Measurements from ENCODE around the gene RP9.
A peak's percentile ranks its signal among the peaks of the same experiment; 100 is the strongest.

RP9 gene

DNA sequence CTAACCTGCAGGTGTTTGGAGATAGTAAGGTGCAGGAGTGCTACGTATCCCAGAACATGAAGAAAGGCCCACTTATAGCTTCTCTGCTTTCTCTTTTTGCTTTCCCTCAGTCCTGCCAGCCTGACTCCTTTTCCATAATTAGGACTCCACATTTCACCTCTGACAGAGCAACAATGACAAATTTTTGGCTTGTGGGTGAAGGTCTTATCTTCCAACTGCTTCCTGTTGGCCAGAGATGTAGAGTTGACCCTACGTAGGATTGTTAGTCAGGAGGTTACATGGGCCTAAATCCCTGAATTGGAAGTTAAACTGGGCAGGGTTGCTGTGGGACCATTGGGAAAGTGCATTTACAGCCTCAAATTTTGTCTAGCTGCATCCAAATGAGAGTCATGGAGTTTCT, 21.3 kb downstream of the RP9 start:
- no peak overlapping the region for H3K4me3 Mint-ChIP-seq
- no peaks in the 10 kb centered on the region for H3K4me1 Mint-ChIP-seq (ENCODE audit: low read depth)
- H3K9me3 Mint-ChIP-seq = no peaks in the 10 kb centered on the region
- peaks cover 6% of the 10 kb centered on the region for H3K27me3 Mint-ChIP-seq
- H3K27ac Mint-ChIP-seq = no peak overlapping the region
- H3K36me3 Mint-ChIP-seq (ENCODE audit: low read depth) = peaks cover 3% of the 10 kb centered on the region

DNA sequence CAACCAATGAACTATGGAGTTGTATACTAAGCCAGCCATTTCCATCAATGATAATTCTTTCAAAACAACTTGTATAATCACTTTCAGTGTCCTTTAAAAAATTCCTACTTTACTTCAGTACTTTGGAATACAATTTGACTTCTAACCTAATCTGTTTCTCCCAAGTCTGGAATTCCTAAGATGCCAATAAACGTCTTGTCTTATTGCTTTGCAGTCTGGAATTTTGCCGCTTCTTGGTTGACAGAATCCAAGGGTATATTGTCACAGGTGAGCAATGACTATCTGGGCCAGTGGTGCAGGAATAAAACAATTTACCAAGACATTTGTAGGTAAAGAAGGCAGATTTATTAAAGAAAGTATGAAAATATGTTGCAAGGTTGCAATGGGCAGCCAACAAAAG, 21.8 kb downstream of the RP9 start:
- no peaks in the 10 kb centered on the region for H3K4me1 Mint-ChIP-seq (ENCODE audit: low read depth)
- peaks cover 6% of the 10 kb centered on the region for H3K27me3 Mint-ChIP-seq
- no peak overlapping the region for H3K27ac Mint-ChIP-seq
- H3K9me3 Mint-ChIP-seq = no peaks in the 10 kb centered on the region
- H3K36me3 Mint-ChIP-seq (ENCODE audit: low read depth) = no peaks in the 10 kb centered on the region
- no peak overlapping the region for H3K4me3 Mint-ChIP-seq

DNA sequence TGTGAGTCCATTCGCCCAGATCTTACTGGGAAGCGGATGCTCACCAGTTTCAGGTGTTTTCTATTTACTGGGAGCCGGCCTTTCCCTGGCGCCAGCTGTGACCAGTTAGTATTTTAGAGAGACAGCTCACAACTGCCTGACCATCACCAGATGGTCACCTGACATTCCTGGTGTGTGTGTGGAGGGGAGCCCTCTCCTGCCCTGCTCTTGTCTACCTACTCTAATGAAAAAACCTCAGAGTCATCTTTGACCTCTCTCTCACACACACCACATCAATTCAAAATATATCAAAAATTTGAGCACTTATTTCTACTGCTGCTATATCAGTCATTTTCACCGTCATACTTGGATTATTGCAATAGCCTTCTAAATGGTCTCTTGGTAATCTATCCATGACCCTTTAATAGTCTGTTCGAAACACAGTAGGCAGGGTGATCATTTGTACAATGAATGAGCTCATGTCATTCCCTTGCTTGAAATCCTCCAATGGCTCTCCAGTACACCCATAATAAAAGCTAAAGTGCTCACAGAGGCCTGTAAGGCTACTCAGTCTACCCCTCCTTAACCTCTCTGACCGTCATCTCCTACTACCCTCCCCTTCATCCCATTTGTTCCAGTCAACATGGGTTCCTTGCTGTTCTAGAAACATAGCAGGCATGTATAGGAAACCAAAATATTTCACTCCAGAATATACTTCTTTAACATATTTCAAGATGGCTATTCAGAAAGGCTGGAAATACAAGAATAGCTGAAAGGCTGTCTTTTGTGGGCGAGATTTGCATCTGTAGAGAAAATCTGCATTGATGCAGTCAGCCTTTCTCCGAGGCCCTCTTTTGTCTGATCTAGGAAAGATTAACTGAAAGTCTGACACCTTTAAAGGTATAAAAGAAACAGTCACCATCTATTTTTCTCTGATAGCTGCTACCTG, 29.2 kb downstream of the RP9 start:
- Mint-ChIP-seq H3K4me3 (no peak overlapping the region), H3K36me3 (ENCODE audit: low read depth) (no peaks in the 10 kb centered on the region), H3K4me1 (ENCODE audit: low read depth) (peaks cover 14% of the 10 kb centered on the region), H3K27me3 (peaks cover 6% of the 10 kb centered on the region), H3K9me3 (no peaks in the 10 kb centered on the region), H3K27ac (no peak overlapping the region)

DNA sequence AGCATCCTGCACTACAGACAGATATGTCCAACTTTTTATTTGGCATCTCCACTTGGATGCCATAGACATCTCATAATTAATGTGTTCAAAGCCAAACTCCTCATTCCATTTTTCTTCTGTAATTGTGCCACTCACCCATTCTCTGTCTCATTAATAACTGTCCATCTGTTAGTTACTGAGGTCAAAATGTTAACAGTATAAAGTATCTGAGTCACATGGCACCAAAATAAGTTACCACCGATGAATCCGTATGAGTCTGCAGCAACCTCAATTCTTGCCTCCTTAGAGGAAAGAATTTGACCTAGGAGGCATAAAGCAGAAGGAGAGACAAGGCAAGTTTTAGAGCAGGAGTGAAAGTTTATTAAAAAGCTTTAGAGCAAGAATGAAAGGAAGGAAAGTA, 30.1 kb downstream of the RP9 start:
- Mint-ChIP-seq H3K36me3 (ENCODE audit: low read depth) (no peaks in the 10 kb centered on the region), H3K27ac (no peak overlapping the region), H3K4me1 (ENCODE audit: low read depth) (peaks cover 14% of the 10 kb centered on the region), H3K27me3 (peaks cover 6% of the 10 kb centered on the region), H3K9me3 (no peaks in the 10 kb centered on the region), H3K4me3 (no peak overlapping the region)

DNA sequence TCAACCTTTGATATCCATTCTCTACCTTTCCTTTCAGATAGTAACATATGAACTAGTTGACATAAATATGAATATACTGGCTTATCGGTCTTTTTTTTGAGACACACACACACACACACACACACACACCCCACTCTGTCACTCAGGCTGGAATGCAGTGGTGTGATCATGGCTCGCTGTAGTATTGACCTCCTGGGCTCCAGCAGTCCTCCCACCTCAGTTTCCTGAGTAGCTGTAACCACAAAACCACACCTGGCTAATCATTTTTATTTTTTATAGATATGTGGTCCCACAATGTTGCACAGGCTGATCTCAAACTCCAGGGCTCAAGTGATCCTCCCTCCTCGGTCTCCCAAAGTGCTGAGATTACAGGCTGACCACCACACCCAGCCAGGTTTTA, 32.5 kb downstream of the RP9 start:
- Mint-ChIP-seq H3K4me3 (no peak overlapping the region), H3K27ac (no peak overlapping the region), H3K36me3 (ENCODE audit: low read depth) (no peaks in the 10 kb centered on the region), H3K27me3 (peaks cover 7% of the 10 kb centered on the region), H3K4me1 (ENCODE audit: low read depth) (peaks cover 14% of the 10 kb centered on the region), H3K9me3 (no peaks in the 10 kb centered on the region)

DNA sequence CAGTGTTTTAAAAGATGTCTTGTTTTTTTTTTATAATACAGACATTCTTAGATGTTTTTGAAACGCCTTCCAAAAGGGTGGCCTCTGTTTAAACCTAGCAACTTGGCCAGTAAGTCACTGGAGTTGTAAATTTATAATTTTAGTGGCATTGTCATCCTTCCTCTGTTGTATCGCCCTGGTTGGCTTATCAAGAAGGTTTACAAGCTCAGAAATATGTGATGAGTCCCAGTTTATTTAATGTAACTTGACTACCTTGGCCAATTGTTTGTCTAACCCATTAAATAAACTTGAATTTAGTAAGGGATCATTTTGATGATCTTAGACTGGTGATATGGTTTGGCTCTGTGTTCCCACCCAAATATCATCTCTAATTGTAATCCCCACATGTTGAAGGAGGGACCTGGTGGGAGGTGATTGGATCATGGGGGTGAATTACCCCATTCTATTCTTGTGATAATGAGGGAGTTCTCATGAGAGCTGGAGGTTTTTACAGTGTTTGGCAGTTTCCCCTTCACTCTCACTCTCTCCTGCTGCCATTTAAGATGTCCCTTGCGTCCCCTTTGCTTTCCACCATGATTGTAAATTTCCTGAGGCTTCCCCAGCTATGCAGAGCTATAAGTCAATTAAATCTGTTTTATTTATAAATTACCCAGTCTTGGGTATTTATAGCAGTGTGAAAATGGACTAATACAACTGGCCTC, 33.2 kb downstream of the RP9 start:
- no peak overlapping the region for H3K27ac Mint-ChIP-seq
- H3K4me3 Mint-ChIP-seq = no peak overlapping the region
- peaks cover 14% of the 10 kb centered on the region for H3K4me1 Mint-ChIP-seq (ENCODE audit: low read depth)
- H3K27me3 Mint-ChIP-seq = peaks cover 12% of the 10 kb centered on the region
- H3K9me3 Mint-ChIP-seq = no peaks in the 10 kb centered on the region
- no peaks in the 10 kb centered on the region for H3K36me3 Mint-ChIP-seq (ENCODE audit: low read depth)

DNA sequence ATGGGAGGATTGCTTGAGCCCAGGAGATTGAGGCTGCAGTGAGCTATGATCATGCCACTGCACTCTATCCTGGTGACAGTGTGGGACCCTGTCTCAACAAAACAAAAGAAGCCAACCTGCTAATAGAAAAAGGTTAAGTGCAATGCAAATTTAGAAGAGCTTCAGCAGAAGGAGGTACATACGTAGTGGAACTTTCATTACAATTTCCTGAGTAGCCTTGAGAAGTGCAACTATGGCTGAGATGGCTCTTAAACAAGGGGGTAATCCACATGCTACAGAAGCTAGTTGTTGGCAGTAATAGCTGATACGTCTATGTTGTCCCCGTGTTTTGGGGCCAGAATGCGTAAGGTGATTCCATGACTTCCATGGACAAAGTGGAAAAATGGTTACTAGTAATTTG, 36.0 kb downstream of the RP9 start:
- no peak overlapping the region for H3K4me3 Mint-ChIP-seq

DNA sequence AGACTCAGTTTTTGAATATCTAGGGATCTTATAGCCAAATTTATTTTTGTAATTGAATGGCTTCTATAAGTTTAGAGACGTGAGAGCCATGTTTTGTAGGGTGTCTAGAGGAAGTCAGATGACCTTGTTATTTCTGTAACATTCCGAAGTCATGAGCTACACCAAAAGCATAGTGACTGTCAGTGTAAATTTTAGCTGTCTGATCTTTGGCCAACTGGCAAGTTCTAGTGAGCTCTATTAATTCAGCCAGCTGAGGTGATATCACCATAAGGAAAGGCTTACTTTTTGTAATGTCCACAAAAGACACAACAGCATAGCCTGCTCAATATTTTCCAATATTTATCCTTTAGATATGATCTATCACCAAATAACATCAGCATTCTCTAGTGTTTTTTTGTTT, 36.7 kb downstream of the RP9 start:
- H3K4me3 Mint-ChIP-seq = no peak overlapping the region
- no peak overlapping the region for H3K27ac Mint-ChIP-seq
- H3K4me1 Mint-ChIP-seq (ENCODE audit: low read depth) = peaks cover 11% of the 10 kb centered on the region
- peaks cover 21% of the 10 kb centered on the region for H3K27me3 Mint-ChIP-seq
- no peaks in the 10 kb centered on the region for H3K36me3 Mint-ChIP-seq (ENCODE audit: low read depth)
- H3K9me3 Mint-ChIP-seq = peaks cover 9% of the 10 kb centered on the region

More for the DNA sequence above, 36.0 kb downstream of the RP9 start:
- no peak overlapping the region for H3K27ac Mint-ChIP-seq
- H3K36me3 Mint-ChIP-seq (ENCODE audit: low read depth) = no peaks in the 10 kb centered on the region
- peaks cover 14% of the 10 kb centered on the region for H3K4me1 Mint-ChIP-seq (ENCODE audit: low read depth)
- peaks cover 21% of the 10 kb centered on the region for H3K27me3 Mint-ChIP-seq
- H3K9me3 Mint-ChIP-seq = peaks cover 9% of the 10 kb centered on the region

DNA sequence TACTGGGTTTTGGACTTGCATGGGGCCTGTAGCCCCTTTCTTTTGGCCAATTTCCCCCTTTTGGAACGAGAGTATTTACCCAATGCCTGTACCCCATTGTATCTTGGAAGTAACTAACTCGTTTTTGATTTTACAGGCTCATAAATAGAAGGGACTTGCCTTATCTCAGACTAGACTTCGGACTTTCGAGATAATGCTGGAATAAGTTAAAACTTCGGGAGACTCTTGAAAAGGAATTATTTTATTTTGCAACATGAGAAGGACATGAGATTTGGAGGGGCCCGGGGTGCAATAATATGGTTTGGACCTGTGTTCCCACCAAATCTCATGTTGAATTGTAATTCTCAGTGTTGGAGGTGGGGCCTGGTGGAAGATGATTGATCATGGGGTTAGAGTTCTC, 38.4 kb downstream of the RP9 start:
- Mint-ChIP-seq H3K4me3 (no peak overlapping the region), H3K36me3 (ENCODE audit: low read depth) (no peaks in the 10 kb centered on the region), H3K27ac (no peak overlapping the region), H3K27me3 (peaks cover 21% of the 10 kb centered on the region), H3K4me1 (ENCODE audit: low read depth) (no peaks in the 10 kb centered on the region), H3K9me3 (peaks cover 16% of the 10 kb centered on the region)

DNA sequence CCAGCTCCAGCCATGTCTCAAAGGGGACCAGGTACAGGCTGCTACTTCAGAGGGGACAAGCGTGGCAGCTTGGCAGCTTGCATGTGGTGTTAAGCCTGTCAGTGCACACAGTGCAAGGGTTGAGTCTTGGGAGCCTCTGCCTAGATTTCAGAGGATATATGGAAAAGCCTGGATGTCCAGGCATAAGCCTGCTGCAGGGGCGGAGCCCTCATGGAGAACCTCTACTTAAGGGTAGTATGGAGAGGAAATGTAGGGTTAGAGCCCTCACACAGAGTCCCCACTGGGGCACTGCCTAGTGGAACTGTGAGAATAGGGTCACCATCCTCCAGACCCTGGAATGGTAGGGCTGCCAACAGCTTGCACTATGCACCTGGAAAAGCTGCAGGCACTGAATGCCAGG, 38.9 kb downstream of the RP9 start:
- H3K9me3 Mint-ChIP-seq = peaks cover 18% of the 10 kb centered on the region
- no peaks in the 10 kb centered on the region for H3K36me3 Mint-ChIP-seq (ENCODE audit: low read depth)
- no peak overlapping the region for H3K4me3 Mint-ChIP-seq
- H3K4me1 Mint-ChIP-seq (ENCODE audit: low read depth) = no peaks in the 10 kb centered on the region
- H3K27ac Mint-ChIP-seq = no peak overlapping the region
- H3K27me3 Mint-ChIP-seq = peaks cover 21% of the 10 kb centered on the region

DNA sequence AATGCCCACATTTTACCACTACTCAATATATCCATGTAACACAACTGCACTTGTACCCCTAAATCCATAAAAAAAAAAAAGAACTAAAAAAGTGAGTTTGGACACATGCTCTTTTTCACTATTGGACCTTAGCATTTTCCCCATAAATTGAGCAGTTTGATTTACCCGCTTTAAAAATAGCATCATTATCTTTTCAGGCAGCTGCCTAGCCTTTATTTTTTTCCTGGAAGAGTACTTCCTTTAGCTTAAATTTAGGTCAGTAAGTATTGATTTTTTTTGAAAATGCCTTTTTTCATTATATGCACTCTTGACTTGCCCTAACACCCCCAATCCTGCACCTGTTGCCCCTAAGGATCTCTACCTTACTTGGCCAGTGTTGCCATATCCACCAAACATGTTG, 41.3 kb downstream of the RP9 start:
- peaks cover 18% of the 10 kb centered on the region for H3K9me3 Mint-ChIP-seq
- H3K36me3 Mint-ChIP-seq (ENCODE audit: low read depth) = no peaks in the 10 kb centered on the region
- H3K4me1 Mint-ChIP-seq (ENCODE audit: low read depth) = peaks cover 8% of the 10 kb centered on the region
- H3K4me3 Mint-ChIP-seq = no peak overlapping the region
- H3K27ac Mint-ChIP-seq = no peak overlapping the region
- H3K27me3 Mint-ChIP-seq = peaks cover 17% of the 10 kb centered on the region

DNA sequence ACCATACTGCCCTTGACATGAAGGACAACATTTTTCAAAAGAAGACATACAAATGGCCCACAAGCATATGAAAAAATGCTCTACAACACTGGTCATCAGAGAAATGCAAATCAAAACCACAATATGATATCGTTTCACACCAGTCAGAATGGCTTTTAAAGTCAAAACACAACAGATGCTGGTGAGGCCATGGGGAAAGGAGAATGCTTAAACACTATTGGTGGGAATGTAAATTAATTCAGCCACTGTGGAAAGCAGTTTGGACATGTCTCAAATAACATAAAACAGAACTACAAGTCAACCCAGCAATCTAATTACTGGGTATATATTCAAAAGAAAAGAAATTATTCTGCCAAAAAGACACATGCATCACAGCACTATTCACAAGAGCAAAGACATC, 42.4 kb downstream of the RP9 start:
- Mint-ChIP-seq H3K4me3 (no peak overlapping the region), H3K9me3 (peaks cover 18% of the 10 kb centered on the region), H3K36me3 (ENCODE audit: low read depth) (no peaks in the 10 kb centered on the region), H3K27me3 (peaks cover 14% of the 10 kb centered on the region), H3K27ac (no peak overlapping the region), H3K4me1 (ENCODE audit: low read depth) (peaks cover 8% of the 10 kb centered on the region)

DNA sequence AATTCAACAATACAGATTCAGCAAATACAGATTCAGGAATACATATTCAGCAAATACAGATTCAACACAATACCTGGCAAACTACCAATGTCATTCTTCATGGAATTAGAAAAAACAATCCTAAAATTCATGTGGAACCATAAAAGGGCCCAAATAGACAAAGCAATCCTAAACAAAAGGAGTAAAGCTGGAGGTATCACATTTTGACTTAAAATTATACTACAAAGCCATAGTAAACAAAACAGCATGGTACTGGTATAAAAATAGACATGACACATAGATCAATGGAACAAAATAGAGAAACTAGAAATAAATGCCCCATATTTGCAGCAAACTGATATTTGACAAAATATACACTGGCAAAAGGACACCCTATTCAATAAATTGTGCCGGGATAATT, 43.2 kb downstream of the RP9 start:
- H3K36me3 Mint-ChIP-seq (ENCODE audit: low read depth) = no peaks in the 10 kb centered on the region
- peaks cover 12% of the 10 kb centered on the region for H3K4me1 Mint-ChIP-seq (ENCODE audit: low read depth)
- H3K9me3 Mint-ChIP-seq = peaks cover 18% of the 10 kb centered on the region
- H3K27ac Mint-ChIP-seq = no peak overlapping the region
- no peak overlapping the region for H3K4me3 Mint-ChIP-seq
- peaks cover 9% of the 10 kb centered on the region for H3K27me3 Mint-ChIP-seq

DNA sequence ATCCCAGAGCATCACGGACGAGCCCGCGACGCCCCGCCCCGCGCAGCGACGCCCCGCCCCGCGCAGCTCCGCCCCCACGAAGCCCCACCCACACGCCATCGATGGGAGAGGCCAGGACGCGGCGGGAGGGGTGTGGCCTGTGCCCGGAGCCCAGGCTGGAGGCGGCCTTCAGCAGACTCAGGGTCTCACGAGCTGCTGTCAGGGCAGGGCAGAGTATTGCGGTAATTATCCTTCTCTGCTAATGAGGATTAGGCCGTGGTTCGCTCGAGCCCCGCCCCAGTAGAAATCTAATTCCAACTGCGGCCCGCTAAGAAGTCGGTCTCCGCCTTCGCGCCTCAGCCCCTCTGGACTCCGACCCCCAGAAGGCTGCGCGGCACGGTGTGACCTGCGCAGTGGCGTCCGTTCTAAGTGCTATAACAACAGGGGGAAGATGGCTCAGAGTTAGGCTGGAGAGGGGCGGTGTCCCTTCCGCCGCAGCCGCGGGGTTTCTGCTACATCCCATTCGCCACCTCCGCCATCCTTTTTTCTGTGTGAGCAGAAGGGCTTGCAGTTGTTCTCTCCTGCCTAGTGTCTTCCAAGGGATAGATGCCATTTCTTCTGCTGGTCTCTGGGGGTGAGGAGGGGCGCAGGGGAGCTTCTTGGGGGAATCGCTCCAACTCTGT, 46.3 kb downstream of the RP9 start:
- peaks cover 35% of the 10 kb centered on the region for H3K4me1 Mint-ChIP-seq (ENCODE audit: low read depth)
- no peaks in the 10 kb centered on the region for H3K27me3 Mint-ChIP-seq
- peaks cover 14% of the 10 kb centered on the region for H3K36me3 Mint-ChIP-seq (ENCODE audit: low read depth)
- peaks cover 8% of the 10 kb centered on the region for H3K9me3 Mint-ChIP-seq
- H3K4me3 Mint-ChIP-seq = peak overlapping the region; percentile 92
- peak overlapping the region; percentile 95 for H3K27ac Mint-ChIP-seq
